Measurements from ENCODE around the gene ESRRA. TPM values are rescaled to one million over a fixed set of nuclear protein-coding genes. Genes with fewer than 3 reads are reported as not detected.

The ESRRA gene
- total and polyA plus RNA-seq, 12 donors = 18.2 to 74.4 (median 54.5) TPM

- intact Hi-C loops (cut with DNase I) = loop anchor here (10.0 kb wide), 1 partner anchor 298 kb away; no protein-coding TSS in a partner anchor
- Histone ChIP-seq H3K9me3 (replicated peaks in 1 of 3) (no peaks in the 10 kb centered on the region), H3K27ac (no peak overlapping the region), H3K27me3 (no peaks in the 10 kb centered on the region), H3K36me3 (replicated peaks in 1 of 2) (peaks cover 0 to 10% of the 10 kb centered on the region in 2 donors), H3K4me1 (replicated peaks in 1 of 2) (peaks cover 14 to 35% of the 10 kb centered on the region in 2 donors), H3K4me3 (no peak overlapping the region)
- 82 to 87% (median 86%) methylated on average over 16 to 25 of the region's 25 CpGs for whole genome bisulfite sequencing, 4 donors
- TF ChIP-seq POLR2A (IDR thresholded peaks at IDR 0.05) = no peak
- TF ChIP-seq, protein P1, sequence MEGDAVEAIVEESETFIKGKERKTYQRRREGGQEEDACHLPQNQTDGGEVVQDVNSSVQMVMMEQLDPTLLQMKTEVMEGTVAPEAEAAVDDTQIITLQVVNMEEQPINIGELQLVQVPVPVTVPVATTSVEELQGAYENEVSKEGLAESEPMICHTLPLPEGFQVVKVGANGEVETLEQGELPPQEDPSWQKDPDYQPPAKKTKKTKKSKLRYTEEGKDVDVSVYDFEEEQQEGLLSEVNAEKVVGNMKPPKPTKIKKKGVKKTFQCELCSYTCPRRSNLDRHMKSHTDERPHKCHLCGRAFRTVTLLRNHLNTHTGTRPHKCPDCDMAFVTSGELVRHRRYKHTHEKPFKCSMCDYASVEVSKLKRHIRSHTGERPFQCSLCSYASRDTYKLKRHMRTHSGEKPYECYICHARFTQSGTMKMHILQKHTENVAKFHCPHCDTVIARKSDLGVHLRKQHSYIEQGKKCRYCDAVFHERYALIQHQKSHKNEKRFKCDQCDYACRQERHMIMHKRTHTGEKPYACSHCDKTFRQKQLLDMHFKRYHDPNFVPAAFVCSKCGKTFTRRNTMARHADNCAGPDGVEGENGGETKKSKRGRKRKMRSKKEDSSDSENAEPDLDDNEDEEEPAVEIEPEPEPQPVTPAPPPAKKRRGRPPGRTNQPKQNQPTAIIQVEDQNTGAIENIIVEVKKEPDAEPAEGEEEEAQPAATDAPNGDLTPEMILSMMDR (IDR thresholded peaks at IDR 0.05) = peak in 2 of 6 experiments; percentile 9 to 24
- no peak for DNase-seq
Observed at GRCh38 chr11:64356498-64357411, 51.4 kb downstream of the ESRRA start.

GRCh38 chr11:64357446-64357845, 52.1 kb downstream of the ESRRA start:
- no peak overlapping the region for H3K27ac ChIP-seq
- H3K4me3 ChIP-seq = no peak overlapping the region
- TF ChIP-seq, protein P1 (IDR thresholded peaks at IDR 0.05) = no peak
- TF ChIP-seq POLR2A (IDR thresholded peaks at IDR 0.05) = no peak
- DNase-seq = no peak
- no peaks in the 10 kb centered on the region for H3K9me3 ChIP-seq (replicated peaks in 1 of 3)
- H3K36me3 ChIP-seq (replicated peaks in 1 of 2) = peaks cover 0 to 17% of the 10 kb centered on the region in 2 donors
- H3K4me1 ChIP-seq (replicated peaks in 1 of 2) = peaks cover 14 to 35% of the 10 kb centered on the region in 2 donors
- no peaks in the 10 kb centered on the region for H3K27me3 ChIP-seq
- intact Hi-C loops (cut with DNase I) = loop anchor here (10.0 kb wide), 1 partner anchor 297 kb away; no protein-coding TSS in a partner anchor
- WGBS, 4 donors = 92 to 100% (median 96%) methylated on average over 1 to 6 of the region's 6 CpGs

GRCh38 chr11:64357904-64358535, 52.7 kb downstream of the ESRRA start:
- intact Hi-C loops (cut with DNase I) = loop anchor here (10.0 kb wide), 1 partner anchor 297 kb away; no protein-coding TSS in a partner anchor
- H3K27ac ChIP-seq = peak overlapping the region in 4 of 5 donors; percentile 13 to 88 (median 84)
- WGBS, 4 donors = 62 to 74% (median 68%) methylated on average over 4 to 13 of the region's 13 CpGs
- TF ChIP-seq, protein P1 (IDR thresholded peaks at IDR 0.05) = no peak
- no peak for TF ChIP-seq POLR2A (IDR thresholded peaks at IDR 0.05)
- H3K9me3 ChIP-seq (replicated peaks in 1 of 3) = no peaks in the 10 kb centered on the region
- peaks cover 0 to 21% of the 10 kb centered on the region in 2 donors for H3K36me3 ChIP-seq (replicated peaks in 1 of 2)
- no peaks in the 10 kb centered on the region for H3K27me3 ChIP-seq
- peak overlapping the region in 1 of 4 donors; percentile 97 for H3K4me3 ChIP-seq
- H3K4me1 ChIP-seq (replicated peaks in 1 of 2) = peaks cover 14 to 35% of the 10 kb centered on the region in 2 donors
- peak in 1 of 7 donors; percentile 36 for DNase-seq

GRCh38 chr11:64358536-64358906, 53.2 kb downstream of the ESRRA start:
- WGBS, 4 donors = 13 to 30% (median 22%) methylated on average over 2 to 7 of the region's 7 CpGs
- Histone ChIP-seq H3K9me3 (replicated peaks in 1 of 3) (no peaks in the 10 kb centered on the region), H3K36me3 (replicated peaks in 1 of 2) (peaks cover 0 to 26% of the 10 kb centered on the region in 2 donors), H3K4me1 (replicated peaks in 1 of 2) (peaks cover 14 to 35% of the 10 kb centered on the region in 2 donors), H3K27ac (peak overlapping the region; percentile 13 to 88 (median 82)), H3K27me3 (no peaks in the 10 kb centered on the region), H3K4me3 (peak overlapping the region in 2 of 4 donors; percentile 76 to 97)
- no peak for DNase-seq
- TF ChIP-seq POLR2A (IDR thresholded peaks at IDR 0.05) = no peak
- TF ChIP-seq, protein P1 (IDR thresholded peaks at IDR 0.05) = no peak
- intact Hi-C loops (cut with DNase I) = loop anchor here (10.0 kb wide), 1 partner anchor 296 kb away; no protein-coding TSS in a partner anchor
